HEK293T (cell line): ENCODE data around the gene CEP164.

ENCODE experiments used
- ARNT ChIP-seq: fragments of 450-650 bp; IDR thresholded peaks from 2 replicates; pipeline ENCODE4 v1.6.1; 2017; ENCODE audit warnings: mild to moderate bottlenecking
- BHLHE40 ChIP-seq: fragments of 450-650 bp; IDR thresholded peaks from 2 replicates; pipeline ENCODE4 v1.6.1; 2016; ENCODE audit warnings: mild to moderate bottlenecking, moderate library complexity, borderline replicate concordance
- CTBP1 ChIP-seq: fragments of 450-650 bp; IDR thresholded peaks from 2 replicates; pipeline ENCODE4 v1.6.1; 2016; ENCODE audit warnings: borderline replicate concordance
- ELF4 ChIP-seq: fragments of 450-650 bp; IDR thresholded peaks from 2 replicates; pipeline ENCODE4 v1.6.1; 2017; ENCODE audit warnings: antibody characterized with exemption
- FOXA1 ChIP-seq: fragments of 450-650 bp; IDR thresholded peaks from 2 replicates; pipeline ENCODE4 v1.6.1; 2016; ENCODE audit warnings: mild to moderate bottlenecking
- FOXM1 ChIP-seq: fragments of 450-650 bp; IDR thresholded peaks from 2 replicates; pipeline ENCODE4 v1.6.1; 2017; ENCODE audit warnings: mild to moderate bottlenecking, borderline replicate concordance
- HDGF ChIP-seq: fragments of 450-650 bp; IDR thresholded peaks from 2 replicates; pipeline ENCODE4 v1.6.1; 2017; ENCODE audit warnings: antibody characterized with exemption, borderline replicate concordance
- LEF1 ChIP-seq: fragments of 450-650 bp; IDR thresholded peaks from 2 replicates; pipeline ENCODE4 v1.6.1; 2017; ENCODE audit warnings: mild to moderate bottlenecking, borderline replicate concordance
- SP1 ChIP-seq: fragments of 450-650 bp; IDR thresholded peaks from 2 replicates; pipeline ENCODE4 v1.6.1; 2017
- ZNF384 ChIP-seq: fragments of 450-650 bp; IDR thresholded peaks from 2 replicates; pipeline ENCODE4 v1.6.1; 2016
- TF ChIP-seq, protein P1 (sequence below): fragments of 450-650 bp; IDR thresholded peaks from 2 replicates; pipeline ENCODE4 v1.6.1; 2016

DNA sequence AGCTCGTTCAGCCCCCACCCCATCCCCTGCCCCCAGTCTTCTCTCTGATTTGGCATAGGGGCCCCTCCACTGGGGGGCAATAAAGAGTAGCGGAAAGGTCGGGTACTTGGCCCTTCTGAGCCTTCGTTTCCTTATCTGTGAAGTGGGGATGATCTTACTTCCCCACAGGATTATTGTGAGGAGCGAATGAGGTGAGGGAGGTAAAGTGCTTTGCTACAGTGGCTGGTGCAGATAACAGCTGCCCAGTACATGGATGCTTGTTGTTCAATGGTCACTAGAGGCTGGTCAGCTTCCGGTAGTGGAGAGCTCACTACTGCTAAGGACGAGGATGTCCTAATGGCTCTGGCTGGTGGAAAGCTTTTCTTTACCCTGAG is 101.2 kb downstream of the CEP164 start:
- TF ChIP-seq HDGF (no peak), SP1 (no peak), FOXM1 (no peak), ELF4 (no peak), BHLHE40 (no peak), FOXA1 (no peak), ZNF384 (no peak), LEF1 (no peak), CTBP1 (no peak), ARNT (no peak)
- TF ChIP-seq, protein P1, sequence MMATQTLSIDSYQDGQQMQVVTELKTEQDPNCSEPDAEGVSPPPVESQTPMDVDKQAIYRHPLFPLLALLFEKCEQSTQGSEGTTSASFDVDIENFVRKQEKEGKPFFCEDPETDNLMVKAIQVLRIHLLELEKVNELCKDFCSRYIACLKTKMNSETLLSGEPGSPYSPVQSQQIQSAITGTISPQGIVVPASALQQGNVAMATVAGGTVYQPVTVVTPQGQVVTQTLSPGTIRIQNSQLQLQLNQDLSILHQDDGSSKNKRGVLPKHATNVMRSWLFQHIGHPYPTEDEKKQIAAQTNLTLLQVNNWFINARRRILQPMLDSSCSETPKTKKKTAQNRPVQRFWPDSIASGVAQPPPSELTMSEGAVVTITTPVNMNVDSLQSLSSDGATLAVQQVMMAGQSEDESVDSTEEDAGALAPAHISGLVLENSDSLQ = no peak
